ENCODE measurements around the gene CEP63.
"Not testable (repeated sequence)": the region's sequence is repeated elsewhere in the genome, so short reads cannot be mapped to it uniquely, and the experiment has no call there.

The CEP63 gene

GRCh38 chr3:134576831-134577230 is 91.0 kb downstream of the CEP63 start:
- DNase-seq (ENCODE audit: low read depth), result no peak

DNA sequence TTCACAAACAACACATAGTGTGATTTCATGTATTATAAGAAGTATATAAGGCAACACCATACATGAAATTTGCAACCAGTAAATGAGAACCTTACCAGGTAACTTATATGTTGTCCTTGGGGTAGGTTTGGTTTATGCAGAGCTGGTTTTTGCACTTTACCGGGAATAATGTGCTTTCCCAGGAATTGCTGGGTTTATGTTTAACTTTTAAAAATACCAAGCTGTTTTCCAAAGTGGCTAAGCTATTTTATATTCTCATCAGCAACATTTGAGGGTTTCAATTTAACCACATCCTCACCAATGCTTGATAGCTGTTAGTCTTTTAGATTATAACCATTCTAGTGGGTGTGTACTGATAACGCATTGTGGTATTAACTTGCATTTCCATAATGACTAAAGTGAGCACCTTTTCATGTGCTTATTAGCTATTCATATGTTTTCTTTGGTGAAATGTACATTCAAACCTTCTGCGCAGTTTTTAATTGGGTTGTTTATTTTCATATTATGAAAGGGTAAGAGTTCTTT is 93.3 kb downstream of the CEP63 start:
- DNase-seq (ENCODE audit: low read depth), result no peak

GRCh38 chr3:134590766-134591165 is 104.9 kb downstream of the CEP63 start:
- DNase-seq (ENCODE audit: low read depth), result no peak

DNA sequence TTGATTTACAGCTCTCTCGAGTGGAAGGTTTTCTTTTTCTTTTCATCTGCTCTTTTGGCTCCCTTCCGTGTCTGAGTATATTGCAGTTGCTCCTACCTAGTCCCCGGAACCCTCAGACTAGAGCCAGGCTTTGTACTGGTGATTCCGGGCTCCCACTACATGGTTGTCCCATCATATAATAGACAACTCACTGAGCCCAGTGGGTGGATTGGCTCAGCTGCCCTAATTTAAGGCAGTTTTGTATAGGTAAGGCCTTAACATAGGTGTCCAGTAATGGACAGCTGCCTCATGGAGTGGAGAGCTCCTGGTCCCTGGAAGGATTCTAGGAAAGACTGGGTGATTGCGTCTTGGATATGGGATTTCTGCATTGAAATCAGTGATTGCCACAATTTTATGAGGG is 106.9 kb downstream of the CEP63 start:
- DNase-seq (ENCODE audit: low read depth), result no peak

GRCh38 chr3:134594331-134594741 is 108.5 kb downstream of the CEP63 start:
- DNase-seq (ENCODE audit: low read depth), result no peak

DNA sequence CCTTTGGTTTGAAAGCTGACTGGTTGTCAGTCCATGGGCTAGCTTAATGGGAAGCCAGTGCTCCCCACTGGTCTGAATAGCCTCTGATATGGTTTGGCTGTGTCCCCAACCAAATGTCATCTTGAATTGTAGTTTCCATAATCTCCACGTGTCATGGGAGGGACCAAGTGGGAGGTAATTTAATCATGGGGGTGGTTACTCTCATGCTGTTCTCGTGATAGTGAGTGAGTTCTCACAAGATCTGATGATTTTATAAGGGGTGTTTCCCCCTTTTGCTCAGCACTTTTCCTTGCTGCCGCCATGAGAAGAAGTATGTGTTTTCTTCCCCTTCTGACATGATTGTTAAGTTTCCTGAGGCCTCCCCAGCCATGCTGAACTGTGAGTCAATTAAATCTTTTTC is 109.1 kb downstream of the CEP63 start:
- not testable (repeated sequence) for DNase-seq (ENCODE audit: low read depth)

GRCh38 chr3:134597390-134597970 is 111.6 kb downstream of the CEP63 start:
- DNase-seq (ENCODE audit: low read depth), result no peak

GRCh38 chr3:134598763-134599545 is 113.1 kb downstream of the CEP63 start:
- DNase-seq (ENCODE audit: low read depth), result no peak

DNA sequence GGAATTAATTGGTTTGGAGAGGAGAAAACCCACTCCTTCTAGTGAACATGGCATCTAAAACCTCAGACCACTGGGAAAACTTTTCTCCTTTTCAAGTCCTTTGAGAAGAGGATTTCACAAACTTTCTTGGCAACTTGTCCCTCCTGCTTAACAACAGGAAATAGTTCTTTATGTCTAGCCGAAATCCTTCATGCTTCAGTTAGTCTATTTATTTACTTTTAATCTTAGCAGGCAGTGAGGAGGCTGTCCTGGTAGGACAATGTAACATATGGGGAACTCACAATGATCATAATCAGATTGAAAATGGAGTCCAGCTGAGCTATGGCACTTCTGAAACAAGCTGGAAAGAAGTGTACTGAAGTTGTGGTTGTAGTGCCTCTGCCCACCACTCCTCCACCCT is 114.3 kb downstream of the CEP63 start:
- DNase-seq (ENCODE audit: low read depth), result no peak

DNA sequence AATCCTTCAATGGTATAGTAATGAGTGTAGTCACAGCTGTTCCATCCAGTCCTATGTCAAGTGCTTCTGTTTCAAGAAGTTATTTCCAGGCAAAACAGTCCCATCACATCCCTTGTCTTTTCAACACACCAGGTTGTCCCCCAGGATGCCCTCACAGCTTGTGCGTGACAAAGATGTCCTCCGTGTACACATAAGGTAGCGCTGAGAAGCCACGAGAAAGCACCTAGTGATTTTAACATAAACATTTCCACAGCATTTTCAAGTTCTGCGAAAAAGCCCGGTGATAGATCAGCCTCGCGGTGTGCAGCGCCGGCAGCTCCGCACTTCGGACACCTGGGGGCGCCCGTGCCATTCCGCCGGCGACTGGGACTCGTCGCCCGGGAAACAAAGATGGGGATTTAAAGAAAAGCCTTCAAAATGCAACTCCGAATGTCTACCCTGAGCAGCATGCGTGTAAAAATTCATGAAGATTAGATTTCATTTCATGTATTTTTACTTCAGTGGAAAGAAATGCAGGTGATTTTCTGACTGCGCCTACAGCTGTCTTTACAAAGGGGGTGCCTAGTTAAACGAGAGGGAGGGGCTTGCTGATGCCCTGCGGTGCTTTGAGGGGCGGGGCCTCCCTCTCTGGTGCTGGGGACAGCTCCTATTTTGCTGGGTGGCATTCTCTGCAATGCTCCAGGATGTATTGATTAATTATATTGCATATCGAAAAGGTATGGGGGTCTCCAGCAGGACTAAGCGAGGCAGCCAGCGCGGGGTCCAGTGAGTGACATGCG is 115.0 kb downstream of the CEP63 start:
- DNase-seq (ENCODE audit: low read depth), result peak; percentile 41

DNA sequence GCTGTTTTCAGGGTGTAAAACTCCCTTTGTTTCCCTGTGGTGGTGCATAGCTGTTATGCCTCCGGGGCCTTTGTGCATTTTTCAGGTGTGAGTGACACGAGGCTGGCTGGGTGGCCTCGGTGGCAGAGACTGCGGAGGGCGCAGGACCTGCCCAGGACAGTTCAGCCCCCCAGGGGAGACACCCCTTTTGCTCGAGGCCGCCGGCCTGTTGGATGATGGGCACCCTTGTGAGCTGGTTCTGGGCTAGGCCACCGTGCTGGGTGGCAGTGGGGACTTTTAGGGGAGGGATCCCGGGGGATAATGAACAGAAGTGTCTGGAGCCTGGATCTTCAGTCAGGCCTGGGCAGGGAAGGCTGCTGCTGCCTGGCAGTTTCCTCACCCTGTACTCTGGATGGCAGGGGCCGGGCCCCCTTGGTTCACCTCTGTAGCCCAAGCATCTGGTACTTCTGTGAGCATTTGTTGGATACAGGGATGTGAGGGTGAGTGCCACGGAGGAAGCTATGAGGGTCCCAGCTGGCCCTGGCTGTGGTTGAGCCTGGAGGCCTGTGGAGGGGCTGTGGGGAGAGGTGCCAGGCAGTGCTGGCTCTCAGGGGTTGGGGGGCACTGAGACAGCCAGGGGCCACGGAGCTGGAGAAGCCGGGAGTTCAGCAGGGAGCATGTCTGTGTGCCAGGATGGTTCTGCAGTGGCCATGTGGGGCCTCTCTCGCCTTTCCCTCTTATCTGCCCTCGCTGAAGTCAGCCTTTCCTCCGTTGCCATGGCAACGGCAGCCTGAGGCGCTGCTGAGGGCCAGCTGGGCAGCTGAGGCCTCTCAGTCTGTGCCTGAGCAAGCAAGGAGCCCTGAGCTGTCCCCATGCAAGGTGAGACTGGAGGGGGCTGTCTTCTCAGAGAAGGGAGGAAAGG is 115.9 kb downstream of the CEP63 start:
- no peak for DNase-seq (ENCODE audit: low read depth)

DNA sequence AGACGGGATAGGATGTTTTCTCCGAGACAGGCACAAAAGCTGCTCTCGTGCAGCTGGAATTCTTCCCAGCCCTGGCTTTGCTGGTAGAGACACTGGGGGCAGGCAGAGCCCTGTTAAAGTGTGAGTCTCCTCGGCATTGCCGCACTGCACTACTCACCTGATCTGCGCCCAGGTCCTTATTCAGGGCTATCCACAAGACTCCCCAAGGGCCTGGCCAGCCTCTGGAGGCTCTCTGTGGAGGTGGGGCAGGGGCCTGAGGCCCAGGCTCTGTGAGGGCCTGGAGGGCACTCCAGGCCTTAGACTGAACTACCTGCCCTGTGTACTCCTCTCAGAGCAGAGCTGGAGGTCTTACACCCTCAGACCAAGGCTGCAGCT is 116.6 kb downstream of the CEP63 start:
- DNase-seq (ENCODE audit: low read depth), result no peak

DNA sequence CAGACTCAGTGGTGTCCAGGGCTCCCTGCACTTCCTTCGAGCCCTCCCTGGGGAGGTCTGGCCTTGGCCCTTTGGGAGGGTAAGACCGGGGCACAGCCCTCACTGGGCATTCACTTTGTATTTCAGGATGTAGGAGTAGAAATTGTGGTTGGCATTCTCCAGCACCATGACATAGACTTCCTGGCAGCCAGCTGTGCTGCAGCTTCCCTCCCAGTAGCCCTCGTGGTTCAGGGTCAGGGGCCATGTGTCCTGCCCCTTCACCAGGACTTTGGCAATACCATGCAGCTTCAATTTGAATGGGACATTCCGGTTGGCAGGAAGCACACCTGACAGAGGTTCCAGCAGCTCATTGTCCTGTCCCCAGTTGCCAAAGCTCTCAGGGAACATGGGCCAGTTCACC is 117.6 kb downstream of the CEP63 start:
- no peak for DNase-seq (ENCODE audit: low read depth)

GRCh38 chr3:134603956-134604355 is 118.1 kb downstream of the CEP63 start:
- DNase-seq (ENCODE audit: low read depth), result no peak

- no peak for DNase-seq (ENCODE audit: low read depth)
These were observed 119.7 kb downstream of the CEP63 start for GRCh38 chr3:134605556-134605955.

- DNase-seq (ENCODE audit: low read depth), result no peak
These were observed 120.5 kb downstream of the CEP63 start for GRCh38 chr3:134606033-134607025.

GRCh38 chr3:134607054-134608022 is 121.5 kb downstream of the CEP63 start:
- no peak for DNase-seq (ENCODE audit: low read depth)

GRCh38 chr3:134608023-134608770 is 122.3 kb downstream of the CEP63 start:
- DNase-seq (ENCODE audit: low read depth), result no peak
